ENCODE data around the gene ADGRG6.
"Not testable (repeated sequence)": the region's sequence is repeated elsewhere in the genome, so short reads cannot be mapped to it uniquely, and the experiment has no call there.

The ADGRG6 gene

GRCh38 chr6:142448091-142448729 lies 146.4 kb downstream of the ADGRG6 start:
- FAIRE-seq (no peak), DNase-seq (ENCODE audit: insufficient read length, low spot score) (no peak)
- no peak for TF ChIP-seq CTCF (IDR thresholded peaks at IDR 0.05; ENCODE audit: insufficient read depth, missing control alignments)

DNA sequence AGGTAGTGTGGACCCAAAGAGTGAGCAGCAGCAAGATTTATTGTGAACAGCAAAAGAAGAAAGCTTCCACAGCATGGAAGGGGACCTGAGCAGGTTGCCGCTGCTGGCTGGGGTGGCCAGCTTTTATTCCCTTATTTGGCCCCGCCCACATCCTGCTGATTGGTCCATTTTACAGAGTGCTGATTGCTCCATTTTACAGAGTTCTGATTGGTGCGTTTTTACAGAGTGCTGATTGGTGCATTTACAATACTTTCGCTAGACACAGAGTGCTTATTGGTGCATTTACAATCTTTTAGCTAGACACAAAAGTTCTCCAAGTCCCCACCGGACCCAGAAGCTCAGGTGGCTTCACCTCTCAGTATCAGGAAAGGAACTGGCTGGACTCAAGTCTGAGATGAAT lies 149.0 kb downstream of the ADGRG6 start:
- DNase-seq (ENCODE audit: insufficient read length, low spot score); FAIRE-seq: not testable (repeated sequence)

GRCh38 chr6:142452993-142453392 lies 151.2 kb downstream of the ADGRG6 start:
- TF ChIP-seq CTCF (IDR thresholded peaks at IDR 0.05; ENCODE audit: insufficient read depth, missing control alignments), result no peak
- no peak for DNase-seq (ENCODE audit: insufficient read length, low spot score)
- FAIRE-seq, result no peak

DNA sequence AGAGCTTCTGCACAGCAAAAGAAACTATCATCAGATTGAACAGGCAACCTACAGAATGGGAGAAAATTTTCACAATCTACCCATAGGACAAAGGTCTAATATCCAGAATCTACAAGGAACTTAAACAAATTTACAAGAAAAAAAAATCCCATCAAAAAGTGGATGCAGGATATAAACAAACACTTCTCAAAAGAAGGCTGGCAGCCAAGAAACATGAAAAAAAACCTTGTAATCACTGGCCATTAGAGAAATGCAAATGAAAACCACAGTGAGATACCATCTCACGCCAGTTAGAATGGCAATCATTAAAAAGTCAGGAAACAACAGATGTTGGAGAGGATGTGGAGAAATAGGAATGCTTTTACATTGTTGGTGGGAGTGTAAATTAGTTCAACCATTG lies 152.4 kb downstream of the ADGRG6 start:
- DNase-seq (ENCODE audit: insufficient read length, low spot score); FAIRE-seq: not testable (repeated sequence)

DNA sequence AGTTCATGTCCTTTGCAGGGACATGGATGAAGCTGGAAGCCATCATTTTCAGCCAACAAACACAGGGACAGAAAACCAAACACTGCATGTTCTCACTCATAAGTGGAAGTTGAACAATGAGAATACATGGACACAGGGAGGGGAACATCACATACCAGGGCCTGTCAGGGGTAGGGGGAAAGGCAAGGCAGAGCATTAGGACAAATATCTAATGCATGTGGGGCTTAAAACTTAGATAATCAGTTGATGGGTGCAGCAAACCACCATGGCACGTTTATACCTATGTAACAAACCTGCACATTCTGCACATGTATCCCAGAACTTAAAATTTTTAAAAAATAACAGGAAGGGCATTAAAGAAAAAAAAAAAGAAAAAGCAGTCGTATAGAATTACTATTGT lies 153.0 kb downstream of the ADGRG6 start:
- FAIRE-seq; DNase-seq (ENCODE audit: insufficient read length, low spot score): not testable (repeated sequence)

- no peak for TF ChIP-seq CTCF (IDR thresholded peaks at IDR 0.05; ENCODE audit: insufficient read depth, missing control alignments)
- no peak for DNase-seq (ENCODE audit: insufficient read length, low spot score)
- no peak for FAIRE-seq
Observed at GRCh38 chr6:142455957-142456589, 154.3 kb downstream of the ADGRG6 start.

DNA sequence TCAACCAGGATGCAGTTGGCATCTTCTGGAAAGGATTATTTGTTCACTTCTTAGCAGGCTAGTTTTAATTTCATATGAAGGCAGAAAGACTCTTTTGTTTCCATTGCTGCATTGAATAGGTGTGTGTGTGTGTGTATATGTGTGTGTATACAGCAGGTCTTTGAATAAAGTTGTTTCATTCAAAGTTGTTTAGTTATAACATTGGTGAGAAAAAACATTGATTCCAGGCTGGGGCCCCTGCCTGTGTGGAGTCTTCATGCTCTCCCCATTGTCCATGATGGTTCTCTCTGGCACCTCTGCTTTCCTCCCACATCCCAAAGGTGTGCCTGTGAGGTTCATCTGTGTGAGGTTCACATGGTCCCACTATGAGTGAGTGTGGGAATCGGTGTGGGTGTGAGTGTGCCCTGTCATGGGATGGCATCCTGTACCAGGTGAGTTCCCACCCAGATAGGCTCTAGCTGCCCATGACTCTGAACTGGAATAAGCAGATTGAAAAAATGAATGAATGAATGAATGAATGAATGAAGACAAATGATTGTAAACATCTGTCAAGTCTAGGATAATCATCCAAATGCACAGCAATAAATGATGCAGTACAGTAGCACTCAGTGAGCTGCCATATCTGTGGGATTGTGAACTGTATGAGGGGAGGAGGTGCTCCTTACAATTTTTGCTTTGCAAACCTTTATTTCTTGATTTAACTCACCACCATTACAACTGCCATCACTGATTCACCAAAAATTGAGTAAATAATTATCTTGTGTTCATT lies 156.0 kb downstream of the ADGRG6 start:
- DNase-seq (ENCODE audit: insufficient read length, low spot score) (no peak), FAIRE-seq (no peak)
- TF ChIP-seq CTCF (IDR thresholded peaks at IDR 0.05; ENCODE audit: insufficient read depth, missing control alignments), result no peak

DNA sequence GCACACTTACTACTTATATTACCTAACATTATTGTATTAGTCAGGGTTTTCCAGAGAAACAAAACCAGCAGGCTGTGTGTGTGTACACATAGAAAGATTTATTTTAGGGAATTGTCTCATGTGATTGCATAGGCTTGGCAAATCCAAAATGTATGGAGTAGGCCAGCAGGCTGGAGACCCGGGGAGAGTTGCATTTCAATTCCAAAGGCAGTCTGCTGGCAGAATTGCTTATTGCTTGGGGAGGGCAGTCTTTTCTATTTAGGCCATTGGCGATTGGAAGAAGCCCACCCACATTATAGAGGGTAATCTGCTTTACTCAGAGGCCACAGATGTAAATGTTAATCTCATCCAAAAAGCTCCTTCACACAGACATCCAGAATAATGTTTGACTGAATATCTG lies 157.0 kb downstream of the ADGRG6 start:
- DNase-seq (ENCODE audit: insufficient read length, low spot score), result no peak
- TF ChIP-seq CTCF (IDR thresholded peaks at IDR 0.05; ENCODE audit: insufficient read depth, missing control alignments), result no peak
- FAIRE-seq, result no peak

Measured in D721Med (cell line).